Naive thymus-derived CD4-positive, alpha-beta T cell (primary cell): ENCODE measurements around the gene KANSL1L. TPM values are rescaled to one million over a fixed set of nuclear protein-coding genes. Genes with fewer than 3 reads are reported as not detected.

Source experiments
- ATAC-seq: fragments of 150-1000 bp; cut with Tn5 transposase; 2 replicates; pipeline ENCODE4 v1.10.0; 2021; ENCODE audit warnings: mild to moderate bottlenecking, moderate library complexity
- CTCF ChIA-PET: fragments of 350-600 bp; sonication (Branson Sonifier 250); formaldehyde crosslinking; loops from one replicate; lab custom pipeline; 2021; ENCODE audit warnings: antibody characterized with exemption; lab: Charles Lee
- POLR2A ChIA-PET: fragments of 350-600 bp; sonication (Branson Sonifier 250); formaldehyde crosslinking; loops from one replicate; lab custom pipeline; 2021; ENCODE audit warnings: antibody characterized with exemption, inconsistent platforms; lab: Charles Lee
- DNase-seq, 9 donors: peaks; one replicate each; pipeline versions ENCODE4 v3.0.0 to v3.0.0-alpha.2; 2020 to 2022; ENCODE audit warnings: mixed read lengths in 1 of 9
- H3K27ac ChIP-seq: one replicate; pipeline ENCODE4 v1.7.0; 2013; ENCODE audit warnings: mild to moderate bottlenecking, low read depth, low read length, moderate library complexity
- H3K27me3 ChIP-seq, 2 donors: one replicate each; pipeline ENCODE4 v1.7.0; 2013; ENCODE audit warnings: low read length in 2 of 2, mild to moderate bottlenecking in 2 of 2, moderate library complexity in 2 of 2; ENCODE audit not compliant: control insufficient read depth in 2 of 2, insufficient read depth in 2 of 2
- H3K36me3 ChIP-seq, 3 experiments: 1 replicate in 2 of 3; 2 replicates in 1 of 3; pipeline ENCODE4 v1.7.0; 2013; ENCODE audit warnings: low read length in 3 of 3, mild to moderate bottlenecking in 3 of 3, moderate library complexity in 1 of 3; ENCODE audit not compliant: insufficient read depth in 3 of 3, control insufficient read depth in 2 of 3
- H3K4me1 ChIP-seq, 2 donors: one replicate each; pipeline ENCODE4 v1.7.0; 2013; ENCODE audit warnings: low read length in 2 of 2, mild to moderate bottlenecking in 2 of 2, moderate library complexity in 1 of 2; ENCODE audit not compliant: control insufficient read depth in 2 of 2, insufficient read depth in 2 of 2
- H3K4me3 ChIP-seq: 2 replicates; pipeline ENCODE4 v1.7.0; 2013; ENCODE audit warnings: mild to moderate bottlenecking, low read length
- H3K9me3 ChIP-seq, 3 experiments: 1 replicate in 2 of 3; 2 replicates in 1 of 3; pipeline ENCODE4 v1.7.0; 2013; ENCODE audit warnings: low read length in 3 of 3; ENCODE audit not compliant: control insufficient read depth in 2 of 3
- H3K27ac Mint-ChIP-seq, 9 donors: one replicate each; pipeline ENCODE4 v1.8.0; 2020 to 2022; ENCODE audit warnings: mixed read lengths in 9 of 9, mild to moderate bottlenecking in 8 of 9, moderate library complexity in 5 of 9, inconsistent platforms in 2 of 9
- H3K27me3 Mint-ChIP-seq, 5 donors: one replicate each; pipeline ENCODE4 v1.8.0; 2021 to 2022; ENCODE audit warnings: mixed read lengths in 5 of 5, mild to moderate bottlenecking in 1 of 5
- H3K36me3 Mint-ChIP-seq, 5 donors: one replicate each; pipeline ENCODE4 v1.8.0; 2020 to 2022; ENCODE audit warnings: mixed read lengths in 5 of 5, mild to moderate bottlenecking in 3 of 5, inconsistent platforms in 1 of 5
- H3K4me1 Mint-ChIP-seq, 7 donors: one replicate each; pipeline ENCODE4 v1.8.0; 2020 to 2022; ENCODE audit warnings: mixed read lengths in 7 of 7, mild to moderate bottlenecking in 3 of 7, inconsistent platforms in 1 of 7
- H3K4me3 Mint-ChIP-seq, 10 donors: one replicate each; pipeline ENCODE4 v1.8.0; 2020 to 2022; ENCODE audit warnings: mild to moderate bottlenecking in 10 of 10, mixed read lengths in 10 of 10, moderate library complexity in 6 of 10, inconsistent platforms in 2 of 10
- H3K9me3 Mint-ChIP-seq, 11 donors: one replicate each; pipeline ENCODE4 v1.8.0; 2020 to 2022; ENCODE audit warnings: mixed read lengths in 11 of 11, mild to moderate bottlenecking in 4 of 11, inconsistent platforms in 1 of 11, moderate library complexity in 1 of 11
- intact Hi-C, 2 donors: fragments of 100-400 bp; cut with micrococcal nuclease; formaldehyde crosslinking; loops; one replicate each; pipeline ENCODE4 v1.15.1; 2023
- polyA plus RNA-seq, 2 donors: library from polyadenylated mRNA; unstranded; fragments of 300-500 nt; fragmentation: Illumina TruSeq; gene quantifications; one replicate each; pipeline ENCODE4 v1.2.3, GENCODE V29; 2021
- total RNA-seq, 6 experiments: library from RNA in 5 of 6; stranded (reverse) in 5 of 6; gene quantifications; 1 replicate in 5 of 6; 2 replicates in 1 of 6; pipeline ENCODE4 v1.2.3 and lab custom pipeline; 2021 to 2026

Gene KANSL1L
- total and polyA plus RNA-seq, 7 experiments from 2014 or later, result 1.5 to 23.3 (median 8.4) TPM

DNA sequence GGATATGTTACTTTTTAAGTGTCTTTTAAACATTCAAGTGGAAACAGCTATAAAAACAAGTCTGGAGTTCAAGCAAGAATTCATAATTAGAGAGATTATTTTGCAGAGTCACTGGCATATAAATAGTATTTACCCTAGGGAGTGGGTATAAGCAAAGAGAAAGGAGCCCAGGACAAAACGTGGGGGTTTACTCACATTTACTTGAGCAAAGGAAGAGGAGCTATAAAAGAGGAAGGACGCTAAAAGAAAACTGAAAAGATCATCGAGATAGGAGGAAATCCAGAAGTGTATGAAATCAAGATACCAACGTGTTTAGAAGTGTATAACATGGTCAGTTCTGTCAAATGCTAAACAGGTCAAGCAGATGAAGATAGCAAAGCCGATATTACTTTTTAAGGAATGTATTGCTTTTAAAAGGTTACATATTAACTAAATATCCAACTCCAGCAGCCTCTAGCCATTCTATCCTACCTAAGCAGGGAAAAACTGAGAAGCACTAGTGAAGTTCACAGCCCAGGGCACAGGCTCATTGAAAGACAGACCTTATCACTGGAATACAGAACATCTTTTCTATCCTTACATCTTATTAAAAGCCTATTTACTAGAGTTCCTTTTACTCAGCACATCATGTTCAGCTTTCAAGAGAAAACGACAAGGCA is 8.6 kb downstream of the KANSL1L start:
- ATAC-seq (no peak), DNase-seq (no peak)
- intact Hi-C loops, result no loop called here
- Histone ChIP-seq H3K4me3 (no peak overlapping the region), H3K36me3 (no peaks in the 10 kb centered on the region), H3K4me1 (no peaks in the 10 kb centered on the region), H3K27me3 (no peaks in the 10 kb centered on the region), H3K9me3 (no peaks in the 10 kb centered on the region), H3K27ac (no peak overlapping the region)
- H3K27me3 Mint-ChIP-seq, result no peaks in the 10 kb centered on the region
- H3K4me3 Mint-ChIP-seq, result no peak overlapping the region
- peaks cover 10 to 28% (median 16%) of the 10 kb centered on the region in 7 donors for H3K4me1 Mint-ChIP-seq
- H3K9me3 Mint-ChIP-seq, result no peaks in the 10 kb centered on the region
- peaks cover 0 to 23% (median 4%) of the 10 kb centered on the region in 5 donors for H3K36me3 Mint-ChIP-seq
- ChIA-PET POLR2A (no interaction called here), CTCF (no interaction called here)
- H3K27ac Mint-ChIP-seq, result peak overlapping the region in 2 of 9 donors; percentile 7 to 36

DNA sequence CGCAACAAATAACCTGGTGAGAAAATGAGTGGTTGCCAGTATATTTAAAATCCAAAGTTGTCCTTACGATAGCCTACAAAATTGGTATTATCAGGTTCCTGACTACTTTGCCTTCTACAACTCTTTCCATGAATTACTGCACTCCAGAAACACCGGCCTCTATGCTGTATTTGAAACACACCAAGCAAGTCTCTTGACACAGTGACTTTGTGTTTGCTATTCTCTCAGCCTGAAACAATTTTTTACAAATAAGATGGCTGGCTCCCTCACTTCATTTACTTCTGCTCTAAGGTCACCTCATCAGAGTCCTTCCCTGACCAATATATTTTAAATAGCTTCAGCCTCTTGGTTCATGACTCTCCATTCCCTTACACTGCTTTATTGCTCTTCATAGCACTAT is 12.2 kb downstream of the KANSL1L start:
- Mint-ChIP-seq H3K9me3 (no peaks in the 10 kb centered on the region), H3K4me3 (no peak overlapping the region), H3K4me1 (peaks cover 10 to 21% (median 16%) of the 10 kb centered on the region in 7 donors), H3K27me3 (no peaks in the 10 kb centered on the region), H3K36me3 (peaks cover 5 to 45% (median 25%) of the 10 kb centered on the region in 5 donors), H3K27ac (no peak overlapping the region)
- intact Hi-C loops, result no loop called here
- ATAC-seq, result no peak
- ChIA-PET CTCF (no interaction called here), POLR2A (no interaction called here)
- no peak for DNase-seq
- Histone ChIP-seq H3K27ac (no peak overlapping the region), H3K36me3 (no peaks in the 10 kb centered on the region), H3K27me3 (no peaks in the 10 kb centered on the region), H3K4me3 (no peak overlapping the region), H3K4me1 (peaks cover 0 to 3% of the 10 kb centered on the region in 2 donors), H3K9me3 (no peaks in the 10 kb centered on the region)

- intact Hi-C loops, result no loop called here
- Histone ChIP-seq H3K4me1 (peaks cover 0 to 3% of the 10 kb centered on the region in 2 donors), H3K4me3 (no peak overlapping the region), H3K36me3 (no peaks in the 10 kb centered on the region), H3K27me3 (no peaks in the 10 kb centered on the region), H3K9me3 (no peaks in the 10 kb centered on the region), H3K27ac (no peak overlapping the region)
- ATAC-seq, result no peak
- ChIA-PET POLR2A (no interaction called here), CTCF (no interaction called here)
- Mint-ChIP-seq H3K36me3 (peaks cover 11 to 52% (median 32%) of the 10 kb centered on the region in 5 donors), H3K4me3 (no peak overlapping the region), H3K27ac (peak overlapping the region in 1 of 9 donors; percentile 28), H3K9me3 (no peaks in the 10 kb centered on the region), H3K4me1 (peaks cover 9 to 23% (median 17%) of the 10 kb centered on the region in 7 donors), H3K27me3 (no peaks in the 10 kb centered on the region)
- DNase-seq, result no peak
These were observed 13.0 kb downstream of the KANSL1L start for GRCh38 chr2:210158236-210158635.

- H3K9me3 Mint-ChIP-seq, result no peaks in the 10 kb centered on the region
- Histone ChIP-seq H3K4me1 (peaks cover 0 to 3% of the 10 kb centered on the region in 2 donors), H3K9me3 (no peaks in the 10 kb centered on the region), H3K36me3 (no peaks in the 10 kb centered on the region), H3K27me3 (no peaks in the 10 kb centered on the region), H3K27ac (no peak overlapping the region), H3K4me3 (no peak overlapping the region)
- POLR2A ChIA-PET, result no interaction called here
- H3K36me3 Mint-ChIP-seq, result peaks cover 11 to 49% (median 28%) of the 10 kb centered on the region in 5 donors
- H3K4me3 Mint-ChIP-seq, result no peak overlapping the region
- intact Hi-C loops, result no loop called here
- no peak for ATAC-seq
- DNase-seq, result no peak
- CTCF ChIA-PET, result no interaction called here
- H3K4me1 Mint-ChIP-seq, result peaks cover 3 to 16% (median 13%) of the 10 kb centered on the region in 7 donors
- no peak overlapping the region for H3K27ac Mint-ChIP-seq
- no peaks in the 10 kb centered on the region for H3K27me3 Mint-ChIP-seq
These were observed 13.7 kb downstream of the KANSL1L start for GRCh38 chr2:210157526-210157925.

DNA sequence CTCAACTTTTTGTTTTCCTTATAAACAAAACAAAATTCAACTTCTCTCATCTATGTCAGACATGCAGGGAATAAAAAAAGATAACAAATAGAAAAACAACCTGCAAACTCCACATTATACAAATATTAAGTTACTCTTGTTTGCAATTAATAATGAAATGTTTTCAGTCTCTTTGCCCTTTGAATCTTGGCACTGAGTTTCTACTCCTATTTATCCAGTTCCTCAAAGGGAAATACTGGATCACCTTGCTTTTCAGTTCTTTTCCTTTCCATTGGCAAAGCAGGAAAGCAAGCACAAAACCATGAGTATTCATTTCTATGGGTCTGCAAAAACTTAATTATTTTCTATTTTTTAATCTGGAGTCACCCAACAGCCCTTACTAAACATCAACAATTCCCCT is 23.6 kb downstream of the KANSL1L start:
- CTCF ChIA-PET, result no interaction called here
- POLR2A ChIA-PET, result no interaction called here
- peaks cover 0 to 11% (median 0%) of the 10 kb centered on the region in 3 experiments for H3K36me3 ChIP-seq
- Mint-ChIP-seq H3K9me3 (peaks cover 3 to 39% (median 10%) of the 10 kb centered on the region in 11 donors), H3K36me3 (peaks cover 11 to 65% (median 60%) of the 10 kb centered on the region in 5 donors), H3K27ac (no peak overlapping the region), H3K27me3 (no peaks in the 10 kb centered on the region), H3K4me1 (peaks cover 0 to 6% (median 3%) of the 10 kb centered on the region in 7 donors), H3K4me3 (no peak overlapping the region)
- ATAC-seq, result no peak
- H3K27me3 ChIP-seq, result no peaks in the 10 kb centered on the region
- H3K9me3 ChIP-seq, result peaks cover 0 to 5% (median 0%) of the 10 kb centered on the region in 3 experiments
- no peak overlapping the region for H3K4me3 ChIP-seq
- DNase-seq, result no peak
- intact Hi-C loops, result no loop called here
- H3K4me1 ChIP-seq, result no peaks in the 10 kb centered on the region
- H3K27ac ChIP-seq, result no peak overlapping the region

DNA sequence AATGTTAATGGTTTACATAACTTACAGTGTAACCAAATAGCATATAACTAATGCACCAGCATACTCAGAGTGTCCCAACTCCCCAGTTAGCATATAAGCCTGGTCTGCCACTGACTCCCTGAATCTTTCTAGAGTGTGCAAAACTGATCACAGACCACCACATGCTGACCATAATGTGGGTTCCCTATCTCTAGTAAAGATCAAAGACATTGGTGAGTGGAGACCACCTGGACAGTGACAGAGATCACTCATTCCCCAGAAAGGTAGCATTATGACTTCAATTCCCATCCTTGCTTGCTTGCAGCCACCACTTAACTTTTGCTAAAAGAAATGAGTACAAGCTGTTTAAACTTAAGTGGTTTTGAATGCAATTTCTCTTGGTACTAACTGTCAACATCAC is 39.0 kb downstream of the KANSL1L start:
- ATAC-seq (no peak), DNase-seq (no peak)
- Mint-ChIP-seq H3K4me1 (peaks cover 3 to 24% (median 7%) of the 10 kb centered on the region in 7 donors), H3K27ac (peak overlapping the region in 1 of 9 donors; percentile 54), H3K4me3 (no peak overlapping the region), H3K9me3 (peaks cover 0 to 3% (median 1%) of the 10 kb centered on the region in 11 donors), H3K36me3 (peaks cover 0 to 20% (median 10%) of the 10 kb centered on the region in 5 donors), H3K27me3 (no peaks in the 10 kb centered on the region)
- no peak overlapping the region for H3K4me3 ChIP-seq
- CTCF ChIA-PET, result interaction anchor here (1.2 kb wide), 1 partner anchor 41 kb away, joined by 3 read pairs; no protein-coding TSS in a partner anchor
- no peak overlapping the region for H3K27ac ChIP-seq
- H3K27me3 ChIP-seq, result no peaks in the 10 kb centered on the region
- intact Hi-C loops, result loop anchor here in 1 of 2 donors (5.0 kb wide), 1 partner anchor 35 kb away; no protein-coding TSS in a partner anchor
- H3K4me1 ChIP-seq, result no peaks in the 10 kb centered on the region
- H3K36me3 ChIP-seq, result peaks cover 0 to 8% (median 0%) of the 10 kb centered on the region in 3 experiments
- POLR2A ChIA-PET, result interaction anchor here (0.6 kb wide), 1 partner anchor 28 kb away, joined by 5 read pairs; no protein-coding TSS in a partner anchor
- H3K9me3 ChIP-seq, result no peaks in the 10 kb centered on the region
